ENCODE data around the gene PARD3B. TPM values are rescaled to one million over a fixed set of nuclear protein-coding genes. Genes with fewer than 3 reads are reported as not detected.
A peak's percentile ranks its signal among the peaks of the same experiment; 100 is the strongest.

Gene PARD3B
- total and polyA plus RNA-seq, 2 of the 8 experiments (the other 6 are each of a cell fraction or from before 2014, with no cell fraction given), result 1.2 to 5.7 TPM

DNA sequence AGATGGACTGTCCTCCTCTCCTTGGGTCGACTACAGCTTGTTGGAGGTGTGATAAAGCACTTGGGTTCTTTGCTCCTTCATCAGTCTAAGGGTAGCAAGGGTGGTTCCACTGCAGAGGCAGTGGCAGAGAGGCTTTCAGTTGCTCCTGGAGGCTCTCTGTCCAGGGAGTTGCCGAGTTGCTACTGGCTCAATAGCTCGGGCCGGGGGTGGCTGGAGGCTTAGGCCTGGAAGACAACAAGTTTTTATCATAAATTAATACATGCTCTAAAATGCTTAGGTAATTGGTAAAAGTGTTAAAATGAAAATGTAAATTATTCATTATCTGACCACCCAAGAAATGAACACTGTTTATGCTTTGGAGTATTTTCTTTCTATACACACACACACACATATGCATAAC is 975.0 kb downstream of the PARD3B start:
- H4K8ac ChIP-seq (ENCODE audit: extremely low read depth, insufficient read depth, low read length), result no peak overlapping the region
- H3K27ac ChIP-seq (ENCODE audit: low read depth, low read length), result no peak overlapping the region
- H3K4me3 ChIP-seq (ENCODE audit: extremely low read depth in 1 of 4, insufficient read depth in 2 of 4, low read depth in 3 of 4, low read length in 4 of 4), result no peak overlapping the region
- no peak for DNase-seq (ENCODE audit: low read depth in 1 of 2, low spot score in 2 of 2)
- H4K5ac ChIP-seq (ENCODE audit: insufficient read length, low read depth, low read length), result no peak overlapping the region
- no peaks in the 10 kb centered on the region for H3K36me3 ChIP-seq (ENCODE audit: control insufficient read depth in 2 of 4, insufficient read depth in 4 of 4, low read length in 3 of 4)
- H2BK20ac ChIP-seq (ENCODE audit: low read length), result no peak overlapping the region
- no peak overlapping the region for H2BK5ac ChIP-seq (ENCODE audit: low read depth, low read length)
- H3K79me1 ChIP-seq (ENCODE audit: low read depth, low read length), result no peaks in the 10 kb centered on the region
- H4K91ac ChIP-seq (replicated peaks; ENCODE audit: insufficient read length, low read length), result no peak overlapping the region
- H3K9me3 ChIP-seq (ENCODE audit: insufficient read depth in 2 of 2, low read depth in 1 of 2, low read length in 1 of 2), result peaks cover 0 to 6% of the 10 kb centered on the region in 2 experiments; a peak in 1 of 4 replicates
- H3K27me3 ChIP-seq (replicated peaks in 1 of 4; ENCODE audit: control insufficient read depth in 3 of 4, extremely low read depth in 1 of 4, insufficient read depth in 3 of 4, low read length in 3 of 4), result no peaks in the 10 kb centered on the region
- POLR2A ChIA-PET (ENCODE audit: partially characterized antibody), result no interaction called here
- H3K4me1 ChIP-seq (replicated peaks in 1 of 4; ENCODE audit: control insufficient read depth in 3 of 4, insufficient read depth in 4 of 4, low read length in 3 of 4), result peaks cover 0 to 2% (median 0%) of the 10 kb centered on the region in 4 experiments; a peak in 1 of 7 replicates
- no peaks in the 10 kb centered on the region for H3K23me2 ChIP-seq (ENCODE audit: low read depth, low read length)
- H3K4ac ChIP-seq (replicated peaks; ENCODE audit: insufficient read length, low read depth, low read length), result no peak overlapping the region
- 95% methylated on average over 4 of the region's 4 CpGs; no CpG with 5 or more reads in 1 of the 2 experiments for WGBS, 2 experiments (ENCODE audit: extremely low coverage in 1 of 2, insufficient coverage in 1 of 2, insufficient read length in 1 of 2, insufficient replicate concordance in 2 of 2, low coverage in 1 of 2, low lambda C conversion rate in 2 of 2, missing lambda C conversion rate in 1 of 2)
- H2AK5ac ChIP-seq (ENCODE audit: low read depth, low read length), result 0 out of 2 replicates have a peak overlapping the region, but pooled peaks have one; percentile 39
- H3K18ac ChIP-seq (ENCODE audit: extremely low read depth, low read length), result no peak overlapping the region
- FAIRE-seq, result no peak
- H3K79me2 ChIP-seq (ENCODE audit: control insufficient read depth in 1 of 2, insufficient read depth in 2 of 2, low read length in 2 of 2), result no peaks in the 10 kb centered on the region
- no peak overlapping the region for H2BK120ac ChIP-seq (replicated peaks; ENCODE audit: low read depth, low read length)
- no peak overlapping the region for H3K23ac ChIP-seq (ENCODE audit: insufficient read length)
- TF ChIP-seq RBBP5 (IDR thresholded peaks at IDR 0.05; ENCODE audit: borderline replicate concordance, low read depth, low read length) (no peak), ASH2L (IDR thresholded peaks at IDR 0.05; ENCODE audit: low read length) (no peak), TAF1 (IDR thresholded peaks at IDR 0.05; ENCODE audit: low read depth, low read length) (no peak), JUND (IDR thresholded peaks at IDR 0.05; ENCODE audit: low read length) (no peak), BCL11A (IDR thresholded peaks at IDR 0.05; ENCODE audit: low read depth in 2 of 2, low read length in 2 of 2) (no peak), KDM1A (IDR thresholded peaks at IDR 0.05; ENCODE audit: borderline replicate concordance, low read length) (no peak), SUZ12 (IDR thresholded peaks at IDR 0.05; ENCODE audit: low read length) (no peak), CEBPB (IDR thresholded peaks at IDR 0.05; ENCODE audit: low read depth, low read length) (no peak), CHD2 (IDR thresholded peaks at IDR 0.05; ENCODE audit: low read length) (no peak), TAF7 (optimal IDR thresholded peaks at IDR 0.05; ENCODE audit: borderline replicate concordance, low read depth, low read length) (no peak)
- CTCF ChIA-PET (ENCODE audit: partially characterized antibody), result interaction anchor here (1.2 kb wide), 1 partner anchor 11 kb away, joined by 3 read pairs; no protein-coding TSS in a partner anchor
- H3K4me2 ChIP-seq (ENCODE audit: insufficient read depth in 1 of 2, low read depth in 2 of 2, low read length in 2 of 2), result no peak overlapping the region
- H3K9ac ChIP-seq (replicated peaks in 1 of 4; ENCODE audit: extremely low read depth in 1 of 4, low read depth in 3 of 4, low read length in 3 of 4), result no peak overlapping the region
- no peak overlapping the region; the same call in 1 of the 2 replicates for H2BK15ac ChIP-seq (ENCODE audit: low read length)
- H3K14ac ChIP-seq (ENCODE audit: insufficient read length), result no peak overlapping the region
- H4K20me1 ChIP-seq (replicated peaks in 1 of 2; ENCODE audit: control insufficient read depth in 1 of 2, insufficient read depth in 2 of 2, low read length in 2 of 2), result no peaks in the 10 kb centered on the region
- H2BK12ac ChIP-seq (ENCODE audit: low read depth, low read length), result no peak overlapping the region
- no peak overlapping the region for H3K56ac ChIP-seq (replicated peaks; ENCODE audit: insufficient read length, low read depth, low read length)
- no peak overlapping the region for H2AFZ ChIP-seq (ENCODE audit: low read length)

Measured in H1 (cell line).